RWPE2 (cell line): ENCODE measurements around the gene ZP1.
A peak's percentile ranks its signal among the peaks of the same experiment; 100 is the strongest.

ENCODE experiments used
- ATAC-seq: fragments of 200-7000 bp; cut with Tn5 transposase; 3 replicates; pipeline ENCODE4 v1.9.1; 2021; ENCODE audit warnings: low read depth
- DNase-seq: peaks from one replicate; pipeline ENCODE4 v3.0.0-alpha.2; 2020; ENCODE audit warnings: low spot score
- H3K27ac ChIP-seq: fragments of 450-650 bp; 2 replicates; pipeline ENCODE4 v1.5.1; 2017; ENCODE audit warnings: mild to moderate bottlenecking; ENCODE audit not compliant: poor library complexity, severe bottlenecking
- H3K27me3 ChIP-seq: fragments of 250-450 bp; sonication (Bioruptor Pico); 2 replicates; pipeline ENCODE4 v1.5.1; 2021; ENCODE audit warnings: mild to moderate bottlenecking, moderate library complexity; ENCODE audit not compliant: insufficient read depth, poor library complexity, severe bottlenecking
- H3K36me3 ChIP-seq: fragments of 250-450 bp; sonication (Bioruptor Pico); 2 replicates; pipeline ENCODE4 v1.5.1; 2020; ENCODE audit warnings: low read depth, mild to moderate bottlenecking, moderate library complexity
- H3K4me1 ChIP-seq: fragments of 250-450 bp; sonication (Bioruptor Pico); 2 replicates; pipeline ENCODE4 v1.5.1; 2021; ENCODE audit warnings: mild to moderate bottlenecking, moderate library complexity; ENCODE audit not compliant: insufficient read depth, poor library complexity, severe bottlenecking
- H3K4me3 ChIP-seq: fragments of 250-450 bp; sonication (Bioruptor Pico); 2 replicates; pipeline ENCODE4 v1.5.1; 2021; ENCODE audit warnings: mild to moderate bottlenecking, moderate library complexity; ENCODE audit not compliant: severe bottlenecking
- H3K9me3 ChIP-seq: fragments of 250-450 bp; sonication (Bioruptor Pico); 2 replicates; pipeline ENCODE4 v1.5.1; 2021; ENCODE audit warnings: mild to moderate bottlenecking, moderate library complexity; ENCODE audit not compliant: severe bottlenecking
- TF ChIP-seq, protein P1 (sequence below): fragments of 450-650 bp; IDR thresholded peaks from one replicate; pipeline ENCODE4 v1.5.1; 2017; ENCODE audit warnings: mild to moderate bottlenecking, moderate library complexity; ENCODE audit not compliant: poor library complexity, severe bottlenecking

The ZP1 gene

DNA sequence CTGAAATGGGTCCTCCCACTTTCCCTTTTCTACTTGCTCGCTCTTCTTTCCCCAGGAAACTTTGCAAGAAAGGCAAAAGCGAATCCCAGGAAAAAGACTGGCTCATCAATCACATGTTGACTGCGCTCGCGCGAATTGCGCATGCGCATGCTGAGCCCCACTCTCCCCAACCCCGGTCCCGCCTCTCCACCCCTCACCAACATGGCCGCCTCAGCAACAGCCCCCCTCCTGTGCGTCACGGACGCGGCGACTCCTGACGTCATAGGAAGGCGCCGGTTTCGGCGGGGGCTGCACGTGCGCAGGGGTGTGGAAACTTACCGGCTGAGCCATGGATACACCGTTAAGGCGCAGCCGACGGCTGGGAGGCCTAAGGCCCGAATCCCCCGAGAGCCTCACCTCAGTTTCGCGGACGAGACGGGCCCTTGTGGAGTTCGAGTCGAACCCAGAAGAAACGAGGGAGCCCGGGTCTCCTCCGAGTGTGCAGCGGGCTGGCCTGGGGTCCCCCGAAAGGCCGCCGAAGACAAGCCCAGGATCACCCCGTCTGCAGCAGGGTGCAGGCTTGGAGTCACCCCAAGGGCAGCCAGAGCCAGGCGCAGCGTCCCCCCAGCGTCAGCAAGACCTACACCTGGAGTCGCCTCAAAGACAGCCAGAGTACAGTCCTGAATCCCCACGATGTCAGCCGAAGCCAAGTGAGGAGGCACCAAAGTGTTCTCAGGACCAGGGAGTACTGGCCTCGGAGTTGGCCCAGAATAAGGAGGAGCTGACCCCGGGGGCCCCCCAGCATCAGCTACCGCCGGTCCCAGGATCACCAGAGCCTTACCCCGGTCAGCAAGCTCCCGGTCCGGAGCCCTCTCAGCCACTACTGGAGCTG, 25.3 kb upstream of the ZP1 start, which contains the start of gene CCDC86:
Gene CCDC86 (plus strand): TSS at position 317 of the 871 bp plus-strand sequence. CDS start 12 bp downstream, at position 329.
- peaks cover 11% of the 10 kb centered on the region for H3K36me3 ChIP-seq
- peak within 1 kb of the TSS; percentile 19 for H3K27ac ChIP-seq
- no peaks in the 10 kb centered on the region for H3K9me3 ChIP-seq
- no peaks in the 10 kb centered on the region for H3K27me3 ChIP-seq
- DNase-seq (peak; percentile 92), ATAC-seq (peak; percentile 76)
- peaks cover 9% of the 10 kb centered on the region for H3K4me1 ChIP-seq
- H3K4me3 ChIP-seq, result peak within 1 kb of the TSS; percentile 80
- TF ChIP-seq, protein P1, sequence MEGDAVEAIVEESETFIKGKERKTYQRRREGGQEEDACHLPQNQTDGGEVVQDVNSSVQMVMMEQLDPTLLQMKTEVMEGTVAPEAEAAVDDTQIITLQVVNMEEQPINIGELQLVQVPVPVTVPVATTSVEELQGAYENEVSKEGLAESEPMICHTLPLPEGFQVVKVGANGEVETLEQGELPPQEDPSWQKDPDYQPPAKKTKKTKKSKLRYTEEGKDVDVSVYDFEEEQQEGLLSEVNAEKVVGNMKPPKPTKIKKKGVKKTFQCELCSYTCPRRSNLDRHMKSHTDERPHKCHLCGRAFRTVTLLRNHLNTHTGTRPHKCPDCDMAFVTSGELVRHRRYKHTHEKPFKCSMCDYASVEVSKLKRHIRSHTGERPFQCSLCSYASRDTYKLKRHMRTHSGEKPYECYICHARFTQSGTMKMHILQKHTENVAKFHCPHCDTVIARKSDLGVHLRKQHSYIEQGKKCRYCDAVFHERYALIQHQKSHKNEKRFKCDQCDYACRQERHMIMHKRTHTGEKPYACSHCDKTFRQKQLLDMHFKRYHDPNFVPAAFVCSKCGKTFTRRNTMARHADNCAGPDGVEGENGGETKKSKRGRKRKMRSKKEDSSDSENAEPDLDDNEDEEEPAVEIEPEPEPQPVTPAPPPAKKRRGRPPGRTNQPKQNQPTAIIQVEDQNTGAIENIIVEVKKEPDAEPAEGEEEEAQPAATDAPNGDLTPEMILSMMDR, result no peak

DNA sequence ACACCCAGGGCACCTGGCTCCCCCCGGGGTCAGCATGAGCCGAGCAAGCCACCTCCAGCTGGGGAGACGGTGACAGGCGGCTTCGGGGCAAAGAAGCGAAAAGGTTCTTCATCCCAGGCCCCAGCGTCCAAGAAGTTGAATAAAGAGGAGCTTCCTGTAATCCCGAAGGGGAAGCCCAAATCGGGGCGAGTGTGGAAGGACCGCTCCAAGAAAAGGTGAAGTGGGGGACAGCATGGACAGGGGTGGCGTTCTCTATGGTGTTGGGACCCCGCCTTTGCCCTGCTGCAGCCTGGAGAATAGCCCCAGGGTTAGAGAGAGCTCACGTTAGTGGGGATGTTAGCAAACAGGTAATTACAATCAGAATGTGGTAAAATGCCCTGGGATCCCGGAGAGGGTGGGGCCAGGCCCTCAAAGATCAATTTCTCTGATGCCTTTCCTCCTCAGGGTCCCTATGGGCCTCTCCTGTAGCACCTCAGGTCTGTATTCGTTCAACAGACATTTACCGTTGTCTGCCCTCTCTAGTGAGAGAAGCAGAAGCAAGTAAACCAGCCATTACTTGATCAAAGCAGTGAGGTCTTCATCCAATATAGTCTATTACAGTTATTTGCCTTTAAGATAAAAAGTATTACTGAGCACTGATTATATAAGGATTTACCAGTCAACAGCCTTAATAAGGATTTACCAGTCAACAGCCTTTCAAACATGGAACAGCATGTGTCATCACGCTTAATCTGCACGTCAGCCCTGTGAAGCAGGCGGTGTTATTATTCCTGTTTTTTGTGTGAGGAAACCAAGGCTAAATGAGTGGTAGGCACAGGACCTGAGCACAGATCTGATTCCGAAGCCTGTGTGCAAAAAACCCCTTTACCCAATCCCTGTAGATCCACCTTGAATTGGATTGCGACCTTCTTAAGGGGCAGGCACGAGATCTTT, 24.4 kb upstream of the ZP1 start:
- no peaks in the 10 kb centered on the region for H3K9me3 ChIP-seq
- H3K4me3 ChIP-seq, result peak overlapping the region; percentile 80
- peaks cover 15% of the 10 kb centered on the region for H3K36me3 ChIP-seq
- DNase-seq (no peak), ATAC-seq (peak; percentile 5; the same call in 2 of the 3 replicates)
- H3K27ac ChIP-seq, result peak overlapping the region; percentile 19
- H3K27me3 ChIP-seq, result no peaks in the 10 kb centered on the region
- TF ChIP-seq, protein P1, result no peak
- peaks cover 9% of the 10 kb centered on the region for H3K4me1 ChIP-seq

DNA sequence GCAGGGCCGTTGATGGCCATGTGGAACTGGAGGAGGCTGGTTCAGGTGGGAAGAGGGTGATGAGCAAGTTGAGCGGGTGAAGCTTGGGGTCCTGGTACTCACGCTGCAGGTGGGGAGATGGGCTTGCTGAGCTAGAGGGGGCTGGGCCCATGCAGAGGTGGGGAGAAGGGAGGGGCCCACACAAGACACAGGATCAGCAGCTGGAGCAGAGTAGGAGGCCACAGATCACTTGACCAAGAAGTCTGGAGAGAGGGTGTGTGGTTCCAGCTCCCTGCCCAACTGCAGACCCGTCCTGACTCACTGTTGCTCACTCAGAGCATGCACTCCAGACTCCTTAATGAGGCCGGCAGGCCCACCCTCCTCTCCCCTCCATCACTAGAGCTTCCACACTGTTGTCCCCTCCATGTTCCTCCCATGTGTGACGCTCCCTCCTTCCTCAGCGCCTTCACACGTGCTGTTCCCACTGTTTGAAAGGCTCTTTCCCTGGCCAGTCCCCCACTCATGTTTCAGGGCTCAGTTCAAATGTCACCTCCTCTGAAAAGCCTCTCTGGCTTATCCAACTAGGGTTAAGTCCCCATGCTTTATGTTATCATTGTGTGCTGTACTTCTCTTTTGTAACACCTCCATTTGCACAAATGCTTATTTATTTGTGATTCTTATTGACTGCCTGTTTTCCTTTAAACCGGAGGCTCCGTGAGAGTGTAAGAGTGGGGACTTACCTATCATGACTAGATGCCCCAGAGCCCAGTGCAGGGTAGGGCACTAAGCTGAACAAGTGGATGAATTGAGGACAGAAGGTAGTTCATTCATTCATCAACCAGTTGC, 23.1 kb upstream of the ZP1 start:
- Histone ChIP-seq H3K4me1 (peaks cover 9% of the 10 kb centered on the region), H3K4me3 (peak overlapping the region; percentile 80), H3K27me3 (no peaks in the 10 kb centered on the region), H3K36me3 (peaks cover 15% of the 10 kb centered on the region), H3K27ac (no peak overlapping the region), H3K9me3 (no peaks in the 10 kb centered on the region)
- TF ChIP-seq, protein P1, result no peak
- ATAC-seq, result peak; percentile 52; the same call in 1 of the 3 replicates
- DNase-seq, result no peak

DNA sequence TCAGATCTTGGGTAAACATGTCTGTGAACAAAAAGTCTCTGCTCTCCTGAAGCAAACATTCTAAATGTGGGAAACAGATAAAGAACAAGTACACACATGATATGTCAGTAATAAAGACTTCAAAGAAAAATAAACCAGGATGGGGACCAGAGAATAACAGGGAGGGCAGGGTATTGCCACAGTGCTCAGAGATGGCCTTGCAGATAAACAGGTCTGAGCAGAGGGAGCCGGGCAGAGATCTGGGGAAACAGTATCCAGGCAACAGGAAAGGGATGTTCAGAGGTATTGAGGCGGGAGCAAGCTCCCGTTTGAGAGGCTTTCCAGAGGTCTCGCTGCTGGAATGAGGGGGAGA, 22.5 kb upstream of the ZP1 start:
- ATAC-seq (no peak), DNase-seq (no peak)
- TF ChIP-seq, protein P1, result no peak
- H3K4me1 ChIP-seq, result peaks cover 9% of the 10 kb centered on the region
- no peaks in the 10 kb centered on the region for H3K27me3 ChIP-seq
- peaks cover 18% of the 10 kb centered on the region for H3K36me3 ChIP-seq
- no peak overlapping the region for H3K27ac ChIP-seq
- H3K4me3 ChIP-seq, result no peak overlapping the region
- H3K9me3 ChIP-seq, result no peaks in the 10 kb centered on the region
